AML-193 (cell line): Measurements from ENCODE around the gene PDCD1.
"Not testable (repeated sequence)": the region's sequence is repeated elsewhere in the genome, so short reads cannot be mapped to it uniquely, and the experiment has no call there.

Experiments
- DNase-seq, 2 experiments: peaks; one replicate each; lab custom pipeline; 2025; lab: John Stamatoyannopoulos, UW

PDCD1 gene

GRCh38 chr2:241858206-241859016 is at the start of gene PDCD1:
Gene PDCD1 (minus strand): TSS chr2:241858894. CDS start chr2:241858838, 56 bp downstream.
- DNase-seq = no peak

- not testable (repeated sequence) for DNase-seq
These were observed 49.1 kb upstream of the PDCD1 start for GRCh38 chr2:241907831-241908230.

GRCh38 chr2:241906826-241907570 is 48.3 kb upstream of the PDCD1 start:
- DNase-seq = no peak

GRCh38 chr2:241906378-241906770 is 47.7 kb upstream of the PDCD1 start:
- not testable (repeated sequence) for DNase-seq

GRCh38 chr2:241905716-241906377 is 47.2 kb upstream of the PDCD1 start:
- DNase-seq = no peak

- no peak for DNase-seq
These were observed 46.4 kb upstream of the PDCD1 start for GRCh38 chr2:241904791-241905710.

GRCh38 chr2:241904011-241904718 is 45.5 kb upstream of the PDCD1 start:
- no peak for DNase-seq

- DNase-seq = no peak
These were observed 44.7 kb upstream of the PDCD1 start for GRCh38 chr2:241903121-241904010.

GRCh38 chr2:241902357-241902991 is 43.8 kb upstream of the PDCD1 start:
- DNase-seq = no peak

GRCh38 chr2:241901500-241902351 is 43.0 kb upstream of the PDCD1 start:
- no peak for DNase-seq

- no peak for DNase-seq
These were observed 42.3 kb upstream of the PDCD1 start for GRCh38 chr2:241901018-241901380.

- no peak for DNase-seq
These were observed 41.7 kb upstream of the PDCD1 start for GRCh38 chr2:241900251-241901017.

GRCh38 chr2:241898463-241899270 is 40.0 kb upstream of the PDCD1 start:
- DNase-seq = no peak

- DNase-seq = no peak
These were observed 38.7 kb upstream of the PDCD1 start for GRCh38 chr2:241897231-241897916.

GRCh38 chr2:241896746-241897201 is 38.1 kb upstream of the PDCD1 start:
- no peak for DNase-seq
